Measurements from ENCODE around the gene ADGRG2. TPM values are rescaled to one million over a fixed set of nuclear protein-coding genes. Genes with fewer than 3 reads are reported as not detected.

ADGRG2 gene
- total RNA-seq, 1 donor from 2014 or later, result 0.88 TPM

DNA sequence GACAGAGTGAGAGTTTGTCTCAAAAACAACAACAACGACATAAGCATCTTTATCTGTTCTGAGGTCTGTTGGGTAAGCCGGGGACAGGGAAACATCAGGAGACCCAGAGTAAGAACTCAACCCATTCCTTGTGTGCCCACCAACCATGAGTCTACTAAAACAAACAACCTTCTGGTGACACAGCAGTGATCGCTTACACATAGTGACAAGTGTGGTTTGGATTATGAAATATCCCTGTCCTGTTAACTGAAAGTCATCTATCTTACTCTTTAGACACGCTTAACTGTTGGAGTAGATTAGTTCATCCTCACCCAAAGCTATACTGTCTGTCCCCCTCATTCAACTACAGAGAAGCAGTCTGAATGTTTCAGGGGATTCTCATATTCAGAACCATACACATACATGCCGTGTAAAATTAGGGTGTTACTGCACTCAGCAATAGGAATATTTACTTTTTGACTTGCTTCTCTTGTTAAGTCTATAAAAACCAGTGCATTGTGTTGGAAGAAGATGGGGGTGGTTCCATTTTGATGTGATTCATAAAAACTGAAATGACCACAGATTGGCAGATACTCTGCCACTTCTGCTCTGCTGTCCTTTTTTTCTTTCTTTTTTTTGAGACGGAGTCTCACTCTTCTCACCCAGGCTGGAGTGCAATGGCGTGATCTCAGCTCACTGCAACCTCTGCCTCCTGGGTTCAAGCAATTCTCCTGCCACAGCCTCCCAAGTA is 165.8 kb downstream of the ADGRG2 start:
- no peak for DNase-seq (ENCODE audit: low read depth)
- H3K27me3 ChIP-seq (ENCODE audit: control insufficient read depth, insufficient read depth, low read length), result no peaks in the 10 kb centered on the region
- no peak overlapping the region for H3K4me3 ChIP-seq (ENCODE audit: low read depth, low read length)
- no peaks in the 10 kb centered on the region for H3K36me3 ChIP-seq (ENCODE audit: control insufficient read depth, insufficient read depth, low read length)
- TF ChIP-seq, protein P1, sequence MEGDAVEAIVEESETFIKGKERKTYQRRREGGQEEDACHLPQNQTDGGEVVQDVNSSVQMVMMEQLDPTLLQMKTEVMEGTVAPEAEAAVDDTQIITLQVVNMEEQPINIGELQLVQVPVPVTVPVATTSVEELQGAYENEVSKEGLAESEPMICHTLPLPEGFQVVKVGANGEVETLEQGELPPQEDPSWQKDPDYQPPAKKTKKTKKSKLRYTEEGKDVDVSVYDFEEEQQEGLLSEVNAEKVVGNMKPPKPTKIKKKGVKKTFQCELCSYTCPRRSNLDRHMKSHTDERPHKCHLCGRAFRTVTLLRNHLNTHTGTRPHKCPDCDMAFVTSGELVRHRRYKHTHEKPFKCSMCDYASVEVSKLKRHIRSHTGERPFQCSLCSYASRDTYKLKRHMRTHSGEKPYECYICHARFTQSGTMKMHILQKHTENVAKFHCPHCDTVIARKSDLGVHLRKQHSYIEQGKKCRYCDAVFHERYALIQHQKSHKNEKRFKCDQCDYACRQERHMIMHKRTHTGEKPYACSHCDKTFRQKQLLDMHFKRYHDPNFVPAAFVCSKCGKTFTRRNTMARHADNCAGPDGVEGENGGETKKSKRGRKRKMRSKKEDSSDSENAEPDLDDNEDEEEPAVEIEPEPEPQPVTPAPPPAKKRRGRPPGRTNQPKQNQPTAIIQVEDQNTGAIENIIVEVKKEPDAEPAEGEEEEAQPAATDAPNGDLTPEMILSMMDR (IDR thresholded peaks at IDR 0.05; ENCODE audit: insufficient read depth, low read length, poor library complexity, severe bottlenecking), result no peak

DNA sequence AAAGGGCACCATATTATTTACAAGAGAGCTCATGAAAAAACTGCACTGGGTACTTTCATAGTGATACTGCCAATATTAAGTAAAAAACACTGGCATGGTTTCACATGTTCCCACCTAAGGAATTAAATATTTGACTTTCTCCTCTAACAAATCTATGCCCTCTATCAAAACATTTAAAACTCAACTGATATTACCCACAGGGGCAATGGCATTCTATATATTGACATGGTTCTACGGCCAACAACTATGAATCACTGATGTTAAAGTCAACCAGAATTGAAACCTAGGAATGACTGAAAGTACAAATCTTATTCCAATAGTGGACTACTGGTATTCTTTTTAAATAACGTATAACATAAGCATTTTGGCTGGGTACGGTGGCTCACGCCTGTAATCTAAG is 166.6 kb downstream of the ADGRG2 start:
- H3K4me3 ChIP-seq (ENCODE audit: low read depth, low read length), result no peak overlapping the region
- no peak for DNase-seq (ENCODE audit: low read depth)
- no peaks in the 10 kb centered on the region for H3K27me3 ChIP-seq (ENCODE audit: control insufficient read depth, insufficient read depth, low read length)
- H3K36me3 ChIP-seq (ENCODE audit: control insufficient read depth, insufficient read depth, low read length), result no peaks in the 10 kb centered on the region
- TF ChIP-seq, protein P1 (IDR thresholded peaks at IDR 0.05; ENCODE audit: insufficient read depth, low read length, poor library complexity, severe bottlenecking), result no peak

DNA sequence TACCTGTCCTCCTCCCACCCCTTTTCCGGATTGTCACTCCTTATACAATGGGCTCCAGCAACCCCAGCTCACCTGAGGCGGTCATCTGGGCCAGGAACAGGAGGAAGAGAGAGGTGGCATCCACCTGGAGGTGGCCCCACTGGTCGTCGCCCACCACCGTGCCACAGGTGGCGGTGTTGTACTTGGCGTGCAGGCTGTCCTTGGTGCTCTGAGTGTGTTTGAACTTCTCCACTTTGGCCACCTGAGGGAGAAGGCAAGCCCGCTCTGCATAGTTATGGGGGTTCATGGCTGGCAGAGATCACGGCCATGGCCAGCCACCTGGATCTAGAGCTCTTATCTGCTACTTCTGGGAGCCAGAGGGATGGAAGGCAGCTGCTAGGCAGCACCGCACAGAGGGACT is 171.2 kb downstream of the ADGRG2 start:
- TF ChIP-seq, protein P1 (IDR thresholded peaks at IDR 0.05; ENCODE audit: insufficient read depth, low read length, poor library complexity, severe bottlenecking), result no peak
- H3K4me3 ChIP-seq (ENCODE audit: low read depth, low read length), result no peak overlapping the region

DNA sequence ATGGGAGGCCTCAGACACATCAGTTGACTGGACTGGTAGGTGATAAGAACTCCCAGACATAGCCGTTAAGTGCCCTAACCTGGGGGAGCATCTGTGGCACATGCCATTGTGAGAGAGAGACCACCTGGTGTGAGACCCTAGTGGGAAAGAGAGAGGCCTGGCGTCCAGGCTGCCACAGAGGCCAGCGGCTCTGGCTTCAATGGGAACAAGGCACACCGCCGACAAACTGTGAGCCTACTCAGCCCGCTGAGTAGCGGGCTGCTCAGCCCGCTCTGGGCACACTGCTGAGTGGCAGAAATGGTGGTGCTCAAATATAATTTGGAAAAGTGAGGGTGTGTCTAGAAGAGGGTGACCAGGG is 172.3 kb downstream of the ADGRG2 start:
- H3K36me3 ChIP-seq (ENCODE audit: control insufficient read depth, insufficient read depth, low read length), result no peaks in the 10 kb centered on the region
- TF ChIP-seq, protein P1 (IDR thresholded peaks at IDR 0.05; ENCODE audit: insufficient read depth, low read length, poor library complexity, severe bottlenecking), result no peak
- no peaks in the 10 kb centered on the region for H3K27me3 ChIP-seq (ENCODE audit: control insufficient read depth, insufficient read depth, low read length)
- DNase-seq (ENCODE audit: low read depth), result no peak
- no peak overlapping the region for H3K4me3 ChIP-seq (ENCODE audit: low read depth, low read length)

More for the DNA sequence above, 171.2 kb downstream of the ADGRG2 start:
- no peaks in the 10 kb centered on the region for H3K27me3 ChIP-seq (ENCODE audit: control insufficient read depth, insufficient read depth, low read length)
- no peaks in the 10 kb centered on the region for H3K36me3 ChIP-seq (ENCODE audit: control insufficient read depth, insufficient read depth, low read length)
- DNase-seq (ENCODE audit: low read depth), result no peak

DNA sequence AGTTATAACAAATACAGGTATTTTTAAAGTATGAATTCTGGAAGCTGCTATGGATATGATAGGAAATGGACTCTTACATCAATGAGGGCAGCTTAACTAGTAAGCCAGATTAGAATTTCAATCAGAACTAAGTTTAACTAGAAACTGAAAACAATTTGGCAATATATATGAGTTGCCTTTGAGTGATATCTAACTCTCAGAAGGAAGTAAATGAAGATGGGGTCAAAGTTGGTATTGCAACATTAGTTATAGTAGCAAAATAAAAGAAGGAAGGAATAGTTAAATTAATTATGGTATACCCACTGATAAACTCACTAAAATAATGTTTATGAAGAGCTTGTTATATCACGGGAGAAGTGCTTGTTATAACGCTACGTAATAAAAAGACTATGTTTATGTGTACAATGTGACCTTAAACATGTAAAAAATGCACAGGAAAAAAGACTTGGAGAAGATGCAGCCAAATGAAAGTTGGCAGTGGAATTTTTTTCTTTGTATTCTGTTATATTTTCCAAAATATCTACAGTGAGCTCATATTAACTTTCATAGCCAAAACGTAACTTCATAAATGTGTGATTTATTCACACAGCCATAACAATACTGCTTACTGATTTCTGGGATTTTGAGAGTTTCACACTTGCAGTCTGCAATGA is 172.9 kb downstream of the ADGRG2 start:
- Histone ChIP-seq H3K4me3 (ENCODE audit: low read depth, low read length) (no peak overlapping the region), H3K36me3 (ENCODE audit: control insufficient read depth, insufficient read depth, low read length) (no peaks in the 10 kb centered on the region), H3K27me3 (ENCODE audit: control insufficient read depth, insufficient read depth, low read length) (no peaks in the 10 kb centered on the region)
- DNase-seq (ENCODE audit: low read depth), result no peak
- TF ChIP-seq, protein P1 (IDR thresholded peaks at IDR 0.05; ENCODE audit: insufficient read depth, low read length, poor library complexity, severe bottlenecking), result no peak

Measured in kidney epithelial cell (primary cell).